Transverse colon (tissue), 3 donors: ENCODE data around the gene MC4R.

Source experiments
- POLR2A ChIP-seq: fragments of 450-650 bp; IDR thresholded peaks from one replicate; pipeline ENCODE4 v1.6.1; 2016; ENCODE audit warnings: antibody characterized with exemption, mild to moderate bottlenecking, moderate library complexity
- TF ChIP-seq, protein P1 (sequence below), 5 experiments: fragments of 200-600 bp in 3 of 5; fragments of 450-650 bp in 2 of 5; sonication (generic) in 3 of 5; IDR thresholded peaks; 1 replicate in 2 of 5; 2 replicates in 3 of 5; pipeline ENCODE4 v1.5.1; 2016 to 2017; ENCODE audit warnings: antibody characterized with exemption in 5 of 5, inconsistent platforms in 3 of 5, mild to moderate bottlenecking in 2 of 5, moderate library complexity in 1 of 5

DNA sequence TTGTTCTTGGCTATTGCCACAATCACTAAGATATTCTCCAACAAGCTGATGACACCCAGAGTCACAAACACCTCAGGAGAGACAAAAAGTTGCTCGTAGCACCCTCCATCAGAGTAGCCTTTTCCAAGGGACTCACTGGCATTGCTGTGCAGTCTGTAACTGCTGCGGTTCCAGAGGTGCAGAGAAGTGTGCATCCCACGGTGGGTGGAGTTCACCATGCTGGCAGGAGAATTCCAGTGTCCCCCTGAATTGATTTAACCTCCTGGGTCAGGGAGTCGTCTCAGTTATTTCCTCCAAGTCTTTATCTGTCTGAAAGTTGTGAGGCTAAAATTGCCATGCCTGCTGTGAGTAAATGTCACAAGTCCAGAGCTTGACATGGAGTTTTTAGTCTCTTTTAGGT, 443 bp downstream of the MC4R start:
- no peak for TF ChIP-seq POLR2A
- TF ChIP-seq, protein P1, sequence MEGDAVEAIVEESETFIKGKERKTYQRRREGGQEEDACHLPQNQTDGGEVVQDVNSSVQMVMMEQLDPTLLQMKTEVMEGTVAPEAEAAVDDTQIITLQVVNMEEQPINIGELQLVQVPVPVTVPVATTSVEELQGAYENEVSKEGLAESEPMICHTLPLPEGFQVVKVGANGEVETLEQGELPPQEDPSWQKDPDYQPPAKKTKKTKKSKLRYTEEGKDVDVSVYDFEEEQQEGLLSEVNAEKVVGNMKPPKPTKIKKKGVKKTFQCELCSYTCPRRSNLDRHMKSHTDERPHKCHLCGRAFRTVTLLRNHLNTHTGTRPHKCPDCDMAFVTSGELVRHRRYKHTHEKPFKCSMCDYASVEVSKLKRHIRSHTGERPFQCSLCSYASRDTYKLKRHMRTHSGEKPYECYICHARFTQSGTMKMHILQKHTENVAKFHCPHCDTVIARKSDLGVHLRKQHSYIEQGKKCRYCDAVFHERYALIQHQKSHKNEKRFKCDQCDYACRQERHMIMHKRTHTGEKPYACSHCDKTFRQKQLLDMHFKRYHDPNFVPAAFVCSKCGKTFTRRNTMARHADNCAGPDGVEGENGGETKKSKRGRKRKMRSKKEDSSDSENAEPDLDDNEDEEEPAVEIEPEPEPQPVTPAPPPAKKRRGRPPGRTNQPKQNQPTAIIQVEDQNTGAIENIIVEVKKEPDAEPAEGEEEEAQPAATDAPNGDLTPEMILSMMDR (IDR thresholded peaks at IDR 0.05): no peak
